Inferior parietal cortex (tissue), 1 donor: ENCODE data around the gene WRNIP1.
"Not testable (repeated sequence)": the region's sequence is repeated elsewhere in the genome, so short reads cannot be mapped to it uniquely, and the experiment has no call there.

ENCODE experiments used
- DNase-seq: peaks from one replicate; pipeline ENCODE4 v3.0.0-alpha.2; 2016; ENCODE audit errors: extremely low spot score

The WRNIP1 gene

DNA sequence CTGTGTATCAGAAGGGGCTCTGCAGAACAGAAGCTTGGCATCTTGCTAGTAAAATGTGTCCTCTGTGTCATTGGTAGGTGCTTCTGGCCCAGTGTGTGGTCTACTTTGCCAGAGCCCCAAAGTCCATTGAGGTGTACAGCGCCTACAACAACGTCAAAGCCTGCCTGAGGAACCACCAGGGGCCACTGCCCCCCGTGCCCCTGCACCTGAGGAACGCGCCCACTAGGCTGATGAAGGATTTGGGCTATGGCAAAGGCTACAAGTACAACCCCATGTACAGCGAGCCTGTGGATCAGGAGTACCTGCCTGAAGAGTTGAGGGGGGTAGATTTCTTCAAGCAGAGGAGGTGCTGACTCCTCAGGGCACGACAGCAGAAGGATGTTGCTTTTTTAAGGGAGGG lies 19.7 kb downstream of the WRNIP1 start:
- DNase-seq = no peak

DNA sequence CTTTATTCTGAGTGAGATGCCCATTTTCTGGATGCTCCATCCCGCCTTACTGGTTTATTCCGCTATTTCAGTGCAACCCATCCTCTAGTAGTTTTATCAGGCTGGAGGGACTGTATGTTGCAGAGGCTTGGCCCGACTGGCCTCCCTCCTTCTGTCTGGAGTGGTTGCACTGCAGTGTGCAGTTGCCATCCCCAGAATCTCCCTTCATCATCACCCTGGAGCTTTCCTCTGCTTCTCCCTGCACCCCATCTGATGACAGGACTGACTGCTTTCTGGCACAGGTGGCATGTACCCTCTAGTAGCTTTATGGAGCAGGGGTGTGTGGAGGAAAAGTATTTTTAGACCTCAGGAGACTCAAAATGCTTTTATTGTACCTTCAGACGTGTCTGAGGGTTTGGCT lies 21.1 kb downstream of the WRNIP1 start:
- DNase-seq = no peak

DNA sequence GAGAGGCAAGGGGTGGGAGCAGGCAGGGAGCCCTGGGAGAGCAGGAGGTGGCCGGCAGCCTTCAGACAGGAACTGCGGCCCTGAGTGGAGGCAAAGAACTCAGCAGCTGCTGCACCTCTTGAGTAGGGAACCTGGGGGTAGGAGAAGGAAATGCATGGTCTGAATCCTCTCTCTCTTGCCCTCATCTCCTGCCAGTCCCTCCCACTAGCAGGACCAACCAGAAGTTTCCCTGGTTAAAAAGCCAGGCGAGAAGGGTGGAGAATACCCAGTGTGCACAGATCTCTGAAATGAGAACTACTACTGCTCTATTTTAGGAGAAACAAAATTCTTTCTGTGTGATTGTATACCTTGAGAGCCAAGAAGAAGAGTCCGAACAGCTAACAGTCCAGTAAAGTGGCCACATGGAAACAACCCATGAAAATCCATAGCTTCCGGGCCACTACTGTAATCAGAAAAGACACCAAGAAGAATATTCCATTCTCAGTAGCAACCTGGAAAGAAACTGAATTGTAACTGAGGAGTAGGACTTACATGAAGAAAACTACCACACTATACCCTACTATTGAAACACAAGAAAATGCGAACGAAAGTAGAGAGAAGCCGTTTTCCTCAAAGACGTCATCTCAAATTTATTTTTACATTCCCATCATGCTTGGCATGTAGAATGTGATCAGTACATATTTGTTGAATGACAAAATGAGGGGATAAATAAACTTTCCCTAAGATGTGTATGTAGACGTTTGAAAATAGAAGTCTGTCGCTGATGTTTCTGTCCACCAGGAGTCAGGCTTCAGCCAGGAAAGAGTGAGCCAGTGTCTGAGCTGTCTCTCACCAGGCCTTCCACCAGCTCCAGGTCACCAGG lies 25.6 kb downstream of the WRNIP1 start:
- peak; percentile 86 for DNase-seq

DNA sequence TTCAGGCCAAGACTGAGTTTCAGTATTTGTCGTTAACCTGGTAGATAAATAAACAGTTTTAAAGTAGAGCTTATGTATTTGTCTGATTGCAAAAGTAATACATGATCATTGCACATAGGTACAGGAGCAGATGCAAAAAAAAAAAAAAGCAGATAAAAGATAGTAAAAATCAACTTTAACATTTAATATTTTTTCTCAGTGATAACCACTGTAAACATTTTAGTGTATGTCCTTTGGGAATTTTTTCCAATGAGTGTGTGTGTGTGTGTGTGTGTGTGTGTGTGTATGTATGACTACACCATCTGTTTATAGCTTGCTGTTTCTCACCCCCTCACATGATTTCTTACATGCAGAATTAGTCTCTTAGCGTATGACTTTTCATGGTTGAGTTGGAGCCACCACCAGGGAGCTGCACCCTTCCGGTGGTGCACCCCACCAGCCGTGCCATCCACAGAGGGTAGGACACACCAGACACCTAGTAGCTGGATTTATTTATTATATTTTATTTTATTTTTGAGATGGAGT lies 26.3 kb downstream of the WRNIP1 start:
- no peak for DNase-seq

DNA sequence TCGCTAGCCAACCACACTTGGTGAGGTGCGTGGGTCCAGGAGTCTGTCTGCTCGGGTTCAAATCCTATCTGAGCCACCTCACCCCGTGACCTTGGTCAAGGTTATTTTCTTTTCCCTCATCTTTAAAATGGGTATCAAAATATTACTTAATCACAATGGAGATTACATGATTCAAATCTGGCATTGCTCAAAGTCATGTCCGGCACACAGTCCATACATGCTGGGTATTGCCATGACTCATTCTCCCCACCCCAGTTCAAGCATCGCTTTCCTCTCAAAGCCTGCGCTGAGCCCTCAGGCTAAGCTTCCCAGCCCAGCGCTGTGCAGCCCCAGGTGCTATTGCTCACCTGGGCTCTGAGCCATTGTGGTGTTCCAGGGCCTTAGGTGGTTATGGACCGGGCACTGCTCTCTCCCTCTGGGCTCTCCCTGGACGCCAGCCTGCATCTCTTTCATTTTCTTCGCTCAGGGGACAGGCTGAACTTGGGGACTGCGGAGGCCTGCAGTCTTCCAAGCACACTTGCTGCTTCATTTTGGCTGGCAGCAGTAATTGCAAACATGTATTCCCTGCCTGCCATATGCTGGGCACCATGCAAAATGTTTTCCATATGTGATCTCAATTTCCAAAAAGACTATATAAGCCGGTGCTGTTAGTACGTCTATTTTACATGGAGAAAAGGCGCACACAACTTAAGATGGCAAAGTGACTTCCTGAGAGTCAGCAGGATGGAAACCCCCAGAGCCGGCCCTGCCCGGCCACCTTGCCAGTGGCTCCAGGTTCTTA lies 27.3 kb downstream of the WRNIP1 start:
- DNase-seq = no peak

DNA sequence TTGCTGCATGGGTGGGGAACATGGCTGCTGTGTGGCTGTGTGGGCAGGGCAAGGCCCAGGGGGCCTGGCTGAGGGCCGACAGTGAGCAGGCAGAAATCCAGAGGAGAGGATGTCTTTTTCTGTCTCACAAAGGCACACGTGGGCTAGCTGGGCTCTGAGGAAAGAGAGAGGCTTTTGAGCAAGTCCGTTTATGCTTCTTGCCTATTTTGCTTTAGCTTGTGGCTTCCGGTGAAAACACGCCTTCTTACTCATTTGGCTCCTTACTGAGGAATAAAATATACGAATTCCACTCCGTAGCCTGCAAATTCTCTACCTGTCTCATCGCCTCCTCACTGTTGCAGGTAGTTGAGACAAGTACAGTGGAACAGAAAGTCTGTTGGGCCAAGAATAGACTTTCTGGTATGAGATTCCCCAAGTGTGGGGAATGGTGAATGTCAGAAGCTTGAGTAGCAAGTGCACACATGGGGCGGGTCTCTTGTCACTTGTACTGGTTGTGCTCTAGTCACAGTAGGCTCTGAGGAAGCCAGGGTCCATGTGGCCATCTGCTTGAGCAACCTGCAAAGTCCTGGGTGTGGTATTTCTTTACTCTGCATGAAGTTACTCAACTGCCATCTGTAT lies 28.4 kb downstream of the WRNIP1 start:
- no peak for DNase-seq

DNA sequence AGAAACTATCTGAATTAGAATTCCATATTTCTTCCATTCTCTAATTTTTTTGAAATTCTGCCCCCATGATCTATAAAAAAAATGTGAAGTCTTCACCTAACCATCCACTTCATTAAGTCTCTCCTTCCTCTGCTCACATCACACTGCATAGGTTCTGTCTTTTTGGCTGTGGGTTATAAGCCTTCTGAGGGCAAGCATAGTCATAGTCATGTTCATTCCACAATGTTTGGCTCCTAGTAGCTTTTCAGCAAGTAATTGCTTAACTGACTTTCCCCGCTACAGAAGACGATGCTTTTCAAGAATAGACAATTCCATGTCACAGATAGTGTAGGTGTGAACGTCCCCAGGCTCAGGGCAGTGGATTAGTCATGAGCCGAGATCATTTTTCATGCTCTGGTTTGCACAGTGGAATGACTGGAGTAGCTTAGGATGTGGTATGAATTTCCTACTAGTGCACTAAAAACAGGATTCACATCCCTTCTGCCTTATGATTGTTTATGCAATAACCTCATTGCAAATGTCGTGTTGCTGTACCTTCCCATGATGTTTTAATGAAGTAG lies 29.1 kb downstream of the WRNIP1 start:
- DNase-seq = no peak

DNA sequence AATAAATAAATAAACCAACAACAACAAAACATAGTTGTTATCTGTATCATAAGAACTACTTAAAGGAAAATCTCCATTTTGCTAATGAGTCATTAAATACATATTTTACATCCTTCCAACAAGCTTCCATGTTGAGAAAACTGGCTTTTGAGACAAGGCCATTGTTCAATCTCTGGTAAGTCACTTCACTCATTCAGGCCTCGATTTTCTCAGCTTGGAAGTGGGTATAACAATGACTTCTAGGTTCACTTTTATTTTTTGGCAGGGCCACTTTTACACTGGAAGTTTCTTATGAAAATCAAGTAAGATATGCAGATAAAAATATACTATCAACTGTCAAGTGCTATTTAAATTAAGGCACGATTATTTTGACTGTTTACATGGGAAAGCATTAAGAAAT lies 30.0 kb downstream of the WRNIP1 start:
- no peak for DNase-seq

DNA sequence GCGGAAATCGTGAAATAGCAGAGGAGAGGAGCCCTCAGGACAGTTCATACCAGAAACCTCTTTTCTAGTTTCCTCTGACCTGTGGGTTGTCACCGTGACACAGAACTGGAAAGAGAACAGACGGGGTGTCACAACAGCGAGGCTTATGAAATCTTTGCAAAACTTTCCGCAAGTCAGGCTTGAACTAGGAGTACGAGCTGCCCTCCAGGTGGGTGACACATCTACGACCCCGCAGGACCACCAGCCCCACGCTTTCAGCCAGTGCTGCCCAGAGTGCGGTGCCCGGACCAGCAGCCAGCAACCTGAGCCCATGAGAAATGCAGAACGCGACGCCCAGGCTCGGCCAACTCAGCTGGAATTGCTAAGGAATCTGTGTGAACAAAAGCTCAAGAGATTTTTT lies 30.8 kb downstream of the WRNIP1 start:
- DNase-seq = no peak

DNA sequence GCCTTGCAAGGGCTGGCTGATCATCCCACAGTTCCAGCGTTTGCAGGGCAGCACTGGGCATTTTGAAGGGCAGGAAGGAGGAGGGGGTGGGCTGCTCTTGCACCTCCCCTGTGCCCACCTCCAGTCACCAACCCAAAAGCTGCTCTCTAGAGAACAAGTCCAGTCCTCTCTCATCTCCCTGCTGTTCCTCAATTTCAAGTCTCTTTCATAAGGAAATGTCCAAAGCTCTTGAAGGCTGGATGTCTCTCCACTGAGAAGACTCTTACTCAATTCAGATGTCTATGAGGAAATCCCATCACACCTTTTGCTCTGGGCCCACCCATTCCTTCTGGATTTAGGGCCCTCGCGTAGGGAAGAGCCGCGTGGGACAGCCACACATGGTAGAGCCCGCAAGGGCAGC lies 31.7 kb downstream of the WRNIP1 start:
- DNase-seq = no peak

DNA sequence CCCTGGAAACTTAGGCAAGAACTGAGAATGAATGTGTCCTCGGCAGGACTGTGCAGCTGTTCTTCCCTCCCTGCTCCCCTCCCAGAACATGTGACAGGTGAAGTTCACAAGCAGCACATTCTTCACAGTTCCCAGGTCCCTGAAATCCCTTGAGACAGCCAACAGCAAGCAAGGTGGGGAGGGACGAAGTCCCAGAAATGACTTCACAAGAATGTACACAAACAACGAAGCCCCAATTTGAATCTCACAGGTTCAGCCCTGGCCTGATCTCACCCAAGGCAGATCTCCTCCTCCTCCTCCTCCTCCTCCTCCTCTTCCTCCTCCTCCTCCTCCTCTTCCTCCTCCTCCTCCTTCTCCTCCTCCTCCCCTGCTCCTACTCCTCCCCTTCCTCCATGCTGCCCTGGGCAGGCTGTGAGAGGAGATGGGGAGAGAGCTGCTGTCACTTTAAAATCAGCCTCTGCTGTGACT lies 32.4 kb downstream of the WRNIP1 start:
- no peak for DNase-seq

DNA sequence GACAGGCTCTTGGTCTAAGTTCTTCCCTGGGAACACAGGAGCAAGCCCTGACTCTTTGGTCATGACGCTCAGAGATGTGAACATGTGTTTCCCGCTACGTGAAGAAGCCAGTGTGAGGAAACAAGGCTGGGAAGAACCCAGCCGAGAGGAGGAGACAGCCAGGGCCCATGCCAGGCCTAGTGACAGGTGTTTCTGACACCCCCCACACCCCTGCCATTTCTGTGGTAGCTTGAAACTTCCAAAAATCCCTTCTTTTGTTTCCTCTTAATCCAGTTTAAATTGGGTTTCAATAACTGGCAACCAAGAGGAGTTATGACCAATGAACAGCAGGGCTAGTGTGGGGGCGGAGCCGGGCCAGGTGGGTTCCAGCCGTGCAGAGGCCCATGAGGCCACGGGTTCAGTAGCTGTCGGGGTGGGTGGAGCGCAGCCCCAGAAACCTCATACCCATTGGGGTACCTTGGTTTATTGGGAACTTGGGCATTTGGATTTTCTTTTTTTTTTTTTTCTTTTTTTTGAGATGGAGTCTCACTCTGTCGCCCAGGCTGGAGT lies 33.5 kb downstream of the WRNIP1 start:
- DNase-seq = no peak

DNA sequence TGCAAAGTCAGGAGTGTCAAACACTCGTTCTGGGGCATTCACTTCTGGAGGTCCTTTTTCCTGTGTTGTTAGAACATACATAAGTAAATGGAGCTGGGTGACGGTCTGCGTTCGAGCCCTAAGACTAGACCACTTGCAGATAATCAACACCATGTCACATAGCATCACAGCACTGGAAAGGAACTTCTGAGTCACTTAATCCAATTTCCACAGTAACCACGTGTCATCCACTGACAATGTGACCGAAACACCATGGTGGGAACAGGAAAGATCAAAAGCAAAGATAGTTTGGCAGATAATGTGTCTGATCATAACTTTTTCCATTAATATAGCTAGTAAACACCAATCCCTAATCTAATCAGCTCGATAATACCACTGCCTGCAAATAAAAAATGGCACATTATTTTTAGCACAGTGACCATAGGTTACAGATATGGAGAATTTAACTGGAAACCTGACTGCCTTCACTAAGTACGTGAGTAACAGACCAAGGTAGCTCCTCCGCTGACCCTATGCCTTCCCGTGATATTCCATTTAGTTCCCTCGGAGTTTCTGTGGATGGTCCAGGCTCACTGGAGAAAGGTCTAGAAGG lies 34.8 kb downstream of the WRNIP1 start:
- DNase-seq = no peak

DNA sequence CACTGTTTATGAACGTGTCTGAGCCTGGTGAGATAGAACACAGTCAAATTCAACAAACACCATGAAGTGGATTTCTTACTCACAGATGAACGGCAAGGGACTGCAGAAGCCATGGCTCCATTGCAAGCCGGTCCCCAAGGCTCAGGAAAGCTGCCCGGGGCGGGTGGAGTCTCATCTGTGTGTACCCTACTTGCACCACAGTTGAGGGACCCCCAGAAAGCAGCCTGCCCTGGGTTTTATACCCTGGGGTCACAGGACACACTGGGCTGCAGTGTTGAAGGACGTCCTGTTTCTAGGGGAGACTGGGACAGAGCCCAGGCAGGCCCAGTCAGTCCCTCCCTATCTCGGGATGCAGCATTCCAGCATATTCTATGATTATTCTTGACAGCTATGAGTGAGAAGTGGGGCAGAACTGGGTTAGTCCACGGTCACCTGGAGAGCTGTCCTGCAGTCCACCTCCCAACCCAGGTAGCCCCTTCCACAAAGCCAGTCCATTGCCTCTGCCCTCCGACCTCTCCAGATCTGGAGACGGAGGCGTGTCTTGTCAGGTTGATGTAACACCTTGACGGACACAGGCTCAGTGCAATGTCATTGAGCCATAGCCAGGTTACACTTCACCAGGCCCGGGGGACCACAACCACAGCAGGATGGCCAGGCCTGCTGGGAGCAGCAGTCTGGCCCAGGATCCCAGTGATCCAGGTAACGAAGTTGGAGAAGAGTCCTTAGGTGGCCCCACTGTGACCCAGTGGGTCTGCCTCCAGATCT lies 35.5 kb downstream of the WRNIP1 start:
- DNase-seq = no peak

DNA sequence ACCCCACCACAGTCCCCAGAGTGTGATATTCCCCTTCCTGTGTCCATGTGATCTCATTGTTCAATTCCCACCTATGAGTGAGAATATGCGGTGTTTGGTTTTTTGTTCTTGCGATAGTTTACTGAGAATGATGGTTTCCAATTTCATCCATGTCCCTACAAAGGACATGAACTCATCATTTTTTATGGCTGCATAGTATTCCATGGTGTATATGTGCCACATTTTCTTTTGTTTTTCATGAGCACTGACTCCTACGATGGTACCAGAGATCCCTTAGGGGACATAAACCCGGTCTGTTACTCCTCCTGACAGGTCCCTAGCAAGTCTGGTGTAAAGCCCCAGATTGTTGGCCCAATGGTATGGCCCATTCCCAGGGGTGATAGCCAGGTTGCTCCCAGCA lies 36.5 kb downstream of the WRNIP1 start:
- DNase-seq = not testable (repeated sequence)

DNA sequence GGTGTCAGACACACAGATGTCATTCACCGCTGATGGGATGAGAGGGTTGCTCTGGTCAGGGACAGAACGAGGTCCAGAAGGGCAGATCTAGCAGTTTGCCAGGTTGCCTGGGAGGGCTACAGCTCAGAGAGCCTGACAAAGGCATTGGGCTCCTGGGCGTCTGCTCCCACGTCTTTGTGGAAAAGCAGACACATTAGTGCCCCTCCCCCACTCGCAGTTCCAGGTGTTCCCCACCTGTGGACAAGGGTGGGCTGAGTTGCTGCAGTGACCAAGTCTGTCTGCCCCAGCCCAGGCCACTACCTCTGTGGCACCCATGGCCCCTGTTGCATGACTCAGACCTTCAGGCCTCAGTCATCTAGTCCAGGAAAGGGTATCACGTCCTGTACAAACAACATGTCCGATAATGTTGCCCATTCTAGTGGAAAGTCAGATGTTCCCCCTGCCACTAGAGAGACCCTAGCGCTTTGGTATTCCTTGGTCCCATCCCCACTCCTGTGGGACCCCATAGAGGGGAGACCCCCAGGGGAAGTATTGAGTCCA lies 37.4 kb downstream of the WRNIP1 start:
- DNase-seq = no peak

DNA sequence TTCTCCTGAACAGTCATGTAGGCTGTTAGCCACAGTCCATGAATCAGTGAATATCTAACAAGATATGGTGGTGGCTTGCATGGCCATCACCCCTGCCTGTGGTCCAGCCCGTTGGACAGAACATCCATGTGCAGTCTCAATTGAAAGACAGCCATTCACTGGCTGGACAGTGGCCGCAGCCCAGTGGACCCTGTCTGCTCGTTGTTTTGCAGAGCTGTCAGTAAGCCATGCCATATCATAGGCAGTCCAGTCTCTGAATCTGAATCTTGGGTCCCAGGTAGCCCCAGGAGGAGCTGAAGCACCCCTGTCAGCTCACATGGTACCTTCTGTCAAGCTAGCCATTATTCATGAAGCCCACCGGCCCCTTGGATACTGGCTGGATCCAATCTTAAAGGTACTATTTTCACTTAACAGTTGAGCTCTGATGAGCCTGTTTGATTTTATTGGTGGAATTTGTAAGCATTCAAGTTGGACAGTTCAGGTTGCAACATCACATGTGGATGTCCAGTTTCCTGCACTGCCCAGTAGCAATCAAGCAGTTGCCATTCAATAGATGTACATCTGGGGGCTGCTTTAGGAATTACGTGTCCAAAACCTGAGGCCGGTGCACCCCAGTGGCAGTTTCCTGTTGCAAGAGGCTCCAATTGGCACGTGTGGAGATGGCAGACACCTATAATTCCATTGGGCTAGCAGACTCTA lies 38.7 kb downstream of the WRNIP1 start:
- no peak for DNase-seq

DNA sequence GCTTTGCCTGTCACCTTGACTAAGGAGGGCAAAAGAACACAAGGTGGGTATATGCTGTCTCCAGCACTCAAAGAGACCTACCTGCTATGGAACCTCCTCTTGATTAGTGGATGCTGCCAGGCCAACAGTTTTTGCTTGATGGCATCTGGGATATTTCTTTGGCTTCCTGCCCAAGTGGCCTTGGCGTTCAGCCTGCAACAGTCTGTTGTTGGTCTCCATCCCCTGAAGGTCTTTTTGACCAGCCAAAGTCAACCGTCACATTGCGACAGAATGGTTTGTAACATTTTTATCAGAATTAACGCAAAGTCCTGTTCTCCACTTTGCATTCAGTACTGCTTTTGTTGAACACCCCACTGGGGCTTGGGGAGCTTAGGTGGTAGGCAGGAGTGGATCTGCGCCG lies 39.3 kb downstream of the WRNIP1 start:
- DNase-seq = no peak

DNA sequence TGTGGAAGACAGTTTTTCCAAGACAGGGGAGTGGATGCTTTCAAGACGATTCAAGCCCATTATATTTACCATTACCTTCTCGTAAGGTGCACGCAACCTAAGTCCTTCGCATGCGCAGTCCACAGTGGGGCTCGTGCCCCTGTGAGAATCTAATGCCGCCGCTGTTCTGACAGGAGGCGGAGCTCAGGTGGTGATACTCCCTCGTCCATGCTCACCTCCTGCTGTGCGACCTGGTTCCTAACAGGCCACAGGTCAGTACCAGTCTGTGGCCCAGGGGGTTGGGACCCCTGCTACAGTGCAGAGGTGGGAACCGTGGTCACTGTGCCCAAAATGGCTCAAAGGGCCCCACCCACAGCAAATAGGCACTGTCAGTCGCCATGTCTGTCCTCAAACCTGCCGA lies 39.8 kb downstream of the WRNIP1 start:
- DNase-seq = no peak

DNA sequence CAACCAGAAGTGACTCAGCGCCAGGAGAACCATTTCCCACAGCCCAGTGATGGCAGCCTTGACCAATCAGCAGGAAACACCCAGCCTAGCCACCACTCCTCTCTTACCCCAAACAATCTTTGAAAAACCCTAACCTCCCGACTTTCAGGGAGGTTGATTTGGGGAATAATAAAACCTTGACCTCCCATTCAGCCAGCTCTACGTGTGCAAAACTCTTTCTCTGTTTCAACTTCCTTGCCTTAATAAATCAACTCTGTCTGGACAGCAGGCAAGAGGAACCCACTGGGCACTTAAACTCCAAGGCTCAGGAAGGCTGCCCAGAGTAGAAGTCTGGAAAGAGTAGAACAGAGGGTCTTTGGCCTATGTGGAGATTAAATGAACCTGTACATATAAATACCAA lies 41.5 kb downstream of the WRNIP1 start:
- no peak for DNase-seq
